ENCODE results near the gene TBX10.
"Not testable (repeated sequence)": the region's sequence is repeated elsewhere in the genome, so short reads cannot be mapped to it uniquely, and the experiment has no call there.

The TBX10 gene

GRCh38 chr11:67627812-67628624 is 11.5 kb downstream of the TBX10 start:
- Histone ChIP-seq H3K9me3 (no peaks in the 10 kb centered on the region), H3K4me1 (ENCODE audit: control insufficient read depth in 1 of 2, insufficient read depth in 1 of 2, low read depth in 1 of 2, low read length in 1 of 2) (peaks cover 13 to 15% of the 10 kb centered on the region in 2 experiments), H3K4me3 (ENCODE audit: low read depth in 1 of 2, low read length in 1 of 2) (no peak overlapping the region), H3K36me3 (no peaks in the 10 kb centered on the region), H3K27me3 (peaks cover 6% of the 10 kb centered on the region), H3K27ac (no peak overlapping the region)
- no peak for TF ChIP-seq CTCF (IDR thresholded peaks at IDR 0.05)

GRCh38 chr11:67627441-67627811 is 12.1 kb downstream of the TBX10 start:
- peaks cover 13 to 15% of the 10 kb centered on the region in 2 experiments for H3K4me1 ChIP-seq (ENCODE audit: control insufficient read depth in 1 of 2, insufficient read depth in 1 of 2, low read depth in 1 of 2, low read length in 1 of 2)
- H3K36me3 ChIP-seq, result no peaks in the 10 kb centered on the region
- H3K4me3 ChIP-seq (ENCODE audit: low read depth in 1 of 2, low read length in 1 of 2), result no peak overlapping the region
- H3K27me3 ChIP-seq, result peaks cover 6% of the 10 kb centered on the region
- H3K9me3 ChIP-seq, result no peaks in the 10 kb centered on the region
- no peak overlapping the region for H3K27ac ChIP-seq
- no peak for TF ChIP-seq CTCF (IDR thresholded peaks at IDR 0.05)

GRCh38 chr11:67626970-67627369 is 12.6 kb downstream of the TBX10 start:
- H3K4me3 ChIP-seq (ENCODE audit: low read depth in 1 of 2, low read length in 1 of 2), result no peak overlapping the region
- no peak for TF ChIP-seq CTCF (IDR thresholded peaks at IDR 0.05)
- H3K4me1 ChIP-seq (ENCODE audit: control insufficient read depth in 1 of 2, insufficient read depth in 1 of 2, low read depth in 1 of 2, low read length in 1 of 2), result peaks cover 13 to 15% of the 10 kb centered on the region in 2 experiments
- H3K27ac ChIP-seq, result no peak overlapping the region
- H3K36me3 ChIP-seq, result no peaks in the 10 kb centered on the region
- H3K27me3 ChIP-seq, result peaks cover 6% of the 10 kb centered on the region
- H3K9me3 ChIP-seq, result no peaks in the 10 kb centered on the region

GRCh38 chr11:67626131-67626833 is 13.3 kb downstream of the TBX10 start:
- H3K4me1 ChIP-seq (ENCODE audit: control insufficient read depth in 1 of 2, insufficient read depth in 1 of 2, low read depth in 1 of 2, low read length in 1 of 2), result peaks cover 13 to 15% of the 10 kb centered on the region in 2 experiments
- H3K9me3 ChIP-seq; H3K36me3 ChIP-seq; H3K27ac ChIP-seq; H3K27me3 ChIP-seq; H3K4me3 ChIP-seq (ENCODE audit: low read depth in 1 of 2, low read length in 1 of 2): not testable (repeated sequence)

GRCh38 chr11:67623795-67624194 is 15.8 kb downstream of the TBX10 start:
- not testable (repeated sequence) for H3K4me3 ChIP-seq (ENCODE audit: low read depth in 1 of 2, low read length in 1 of 2); H3K4me1 ChIP-seq (ENCODE audit: control insufficient read depth in 1 of 2, insufficient read depth in 1 of 2, low read depth in 1 of 2, low read length in 1 of 2); H3K36me3 ChIP-seq; H3K27ac ChIP-seq; H3K9me3 ChIP-seq; H3K27me3 ChIP-seq

- H3K4me1 ChIP-seq (ENCODE audit: control insufficient read depth in 1 of 2, insufficient read depth in 1 of 2, low read depth in 1 of 2, low read length in 1 of 2); H3K4me3 ChIP-seq (ENCODE audit: low read depth in 1 of 2, low read length in 1 of 2): not testable (repeated sequence)
These were observed 16.7 kb downstream of the TBX10 start for GRCh38 chr11:67622905-67623304.

GRCh38 chr11:67621928-67622327 is 17.6 kb downstream of the TBX10 start:
- not testable (repeated sequence) for H3K4me1 ChIP-seq (ENCODE audit: control insufficient read depth in 1 of 2, insufficient read depth in 1 of 2, low read depth in 1 of 2, low read length in 1 of 2); H3K4me3 ChIP-seq (ENCODE audit: low read depth in 1 of 2, low read length in 1 of 2); H3K27ac ChIP-seq; H3K36me3 ChIP-seq; H3K9me3 ChIP-seq
- H3K27me3 ChIP-seq, result peaks cover 12% of the 10 kb centered on the region

More at GRCh38 chr11:67622905-67623304, 16.7 kb downstream of the TBX10 start:
- H3K27me3 ChIP-seq, H3K9me3 ChIP-seq, H3K36me3 ChIP-seq, H3K27ac ChIP-seq: not testable (repeated sequence)

- not testable (repeated sequence) for H3K27ac ChIP-seq; H3K36me3 ChIP-seq; H3K4me1 ChIP-seq (ENCODE audit: control insufficient read depth in 1 of 2, insufficient read depth in 1 of 2, low read depth in 1 of 2, low read length in 1 of 2); H3K9me3 ChIP-seq; H3K4me3 ChIP-seq (ENCODE audit: low read depth in 1 of 2, low read length in 1 of 2)
- peaks cover 25% of the 10 kb centered on the region for H3K27me3 ChIP-seq
These were observed 18.9 kb downstream of the TBX10 start for GRCh38 chr11:67620621-67621020.

- H3K4me1 ChIP-seq (ENCODE audit: control insufficient read depth in 1 of 2, insufficient read depth in 1 of 2, low read depth in 1 of 2, low read length in 1 of 2); H3K27ac ChIP-seq; H3K4me3 ChIP-seq (ENCODE audit: low read depth in 1 of 2, low read length in 1 of 2); H3K36me3 ChIP-seq; H3K9me3 ChIP-seq: not testable (repeated sequence)
- H3K27me3 ChIP-seq, result peaks cover 29% of the 10 kb centered on the region
These were observed 19.6 kb downstream of the TBX10 start for GRCh38 chr11:67619683-67620618.

Measured in neutrophil (primary cell).